Lower leg skin (tissue), 4 donors: ENCODE results near the gene ZFYVE21. TPM values are rescaled to one million over a fixed set of nuclear protein-coding genes. Genes with fewer than 3 reads are reported as not detected.

Experiments used
- DNase-seq, 2 donors: peaks; one replicate each; pipeline ENCODE4 v3.0.0-alpha.2; 2019; ENCODE audit warnings: low spot score in 2 of 2
- H3K4me3 ChIP-seq: fragments of 200-600 bp; sonication (generic); 2 replicates; pipeline ENCODE4 v1.5.1; 2017; ENCODE audit warnings: mild to moderate bottlenecking, low read depth; ENCODE audit not compliant: poor library complexity, severe bottlenecking
- POLR2A ChIP-seq, 2 donors: fragments of 450-650 bp; IDR thresholded peaks; one replicate each; pipeline ENCODE4 v1.6.1; 2016 to 2017; ENCODE audit warnings: antibody characterized with exemption in 2 of 2, mild to moderate bottlenecking in 1 of 2, moderate library complexity in 1 of 2
- WGBS, 2 donors: methylation state at CpG; one replicate each; pipeline ENCODE4 v1.1.5; 2018; 5-methylcytosine and 5-hydroxymethylcytosine counted together
- intact Hi-C: fragments of 100-400 bp; cut with DNase I; formaldehyde crosslinking; loops from one replicate; pipeline ENCODE4 v1.15.0; 2023; ENCODE audit warnings: low total_unique reads
- total RNA-seq, 4 donors: library from RNA; depleted of rRNA; stranded (reverse); fragments of >200 nt; gene quantifications; one replicate each; pipeline ENCODE4 v1.1.0, GENCODE V29; 2016
- TF ChIP-seq, protein P1 (sequence below), 3 donors: fragments of 450-650 bp; IDR thresholded peaks; one replicate each; pipeline ENCODE4 v1.5.1; 2016; ENCODE audit warnings: antibody characterized with exemption in 3 of 3, mild to moderate bottlenecking in 3 of 3, moderate library complexity in 2 of 3

ZFYVE21 gene
- total RNA-seq, 4 donors from 2014 or later, result 133 to 269 (median 154) TPM

- DNase-seq, result no peak
- H3K4me3 ChIP-seq, result no peak overlapping the region
- intact Hi-C loops, result no loop called here
Measured at GRCh38 chr14:103724116-103724515, 8.5 kb downstream of the ZFYVE21 start.

GRCh38 chr14:103725001-103725682 is 9.5 kb downstream of the ZFYVE21 start:
- intact Hi-C loops, result no loop called here
- no peak overlapping the region for H3K4me3 ChIP-seq
- DNase-seq, result no peak
- 92 to 96% methylated on average over 25 to 29 of the region's 29 CpGs for WGBS, 2 donors
- TF ChIP-seq, protein P1, sequence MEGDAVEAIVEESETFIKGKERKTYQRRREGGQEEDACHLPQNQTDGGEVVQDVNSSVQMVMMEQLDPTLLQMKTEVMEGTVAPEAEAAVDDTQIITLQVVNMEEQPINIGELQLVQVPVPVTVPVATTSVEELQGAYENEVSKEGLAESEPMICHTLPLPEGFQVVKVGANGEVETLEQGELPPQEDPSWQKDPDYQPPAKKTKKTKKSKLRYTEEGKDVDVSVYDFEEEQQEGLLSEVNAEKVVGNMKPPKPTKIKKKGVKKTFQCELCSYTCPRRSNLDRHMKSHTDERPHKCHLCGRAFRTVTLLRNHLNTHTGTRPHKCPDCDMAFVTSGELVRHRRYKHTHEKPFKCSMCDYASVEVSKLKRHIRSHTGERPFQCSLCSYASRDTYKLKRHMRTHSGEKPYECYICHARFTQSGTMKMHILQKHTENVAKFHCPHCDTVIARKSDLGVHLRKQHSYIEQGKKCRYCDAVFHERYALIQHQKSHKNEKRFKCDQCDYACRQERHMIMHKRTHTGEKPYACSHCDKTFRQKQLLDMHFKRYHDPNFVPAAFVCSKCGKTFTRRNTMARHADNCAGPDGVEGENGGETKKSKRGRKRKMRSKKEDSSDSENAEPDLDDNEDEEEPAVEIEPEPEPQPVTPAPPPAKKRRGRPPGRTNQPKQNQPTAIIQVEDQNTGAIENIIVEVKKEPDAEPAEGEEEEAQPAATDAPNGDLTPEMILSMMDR (IDR thresholded peaks at IDR 0.05), result no peak
- no peak for TF ChIP-seq POLR2A (IDR thresholded peaks at IDR 0.05)

More at GRCh38 chr14:103724116-103724515, 8.5 kb downstream of the ZFYVE21 start:
- TF ChIP-seq, protein P1 (IDR thresholded peaks at IDR 0.05), result no peak
- 41 to 48% methylated on average over 11 to 14 of the region's 20 CpGs for WGBS, 2 donors

DNA sequence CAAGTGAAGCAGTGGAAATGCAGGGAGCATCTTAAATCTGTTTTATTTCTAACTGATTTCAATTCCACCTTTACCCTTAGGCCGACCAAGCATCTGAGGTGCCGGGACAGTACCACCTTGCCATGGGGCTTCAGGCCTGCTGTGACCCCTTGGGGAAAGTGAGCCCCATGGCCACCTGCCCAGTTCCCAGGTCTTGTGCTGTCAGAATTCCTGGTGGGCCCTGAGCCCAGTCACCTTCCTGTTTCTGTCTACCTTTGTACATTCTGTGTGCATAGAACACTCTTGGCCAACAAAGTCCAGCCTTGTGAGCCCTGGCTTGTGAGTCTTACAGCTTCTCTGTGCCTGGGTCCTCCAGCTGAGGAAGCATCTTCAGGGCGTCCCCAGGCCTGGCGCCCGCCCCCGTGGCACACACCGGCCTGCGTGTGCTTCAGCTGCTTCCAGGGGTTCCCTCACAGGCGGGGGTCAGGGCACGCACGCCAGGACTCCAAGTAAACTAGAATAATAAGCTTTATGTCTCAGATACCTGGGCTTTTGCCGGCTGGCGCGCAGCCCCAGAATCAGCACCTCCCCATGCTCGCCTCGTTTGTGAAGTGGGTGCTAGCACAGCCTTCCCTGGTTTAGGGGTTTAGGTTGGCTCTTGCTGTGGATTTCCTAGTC is 10.3 kb downstream of the ZFYVE21 start:
- intact Hi-C loops, result no loop called here
- no peak for DNase-seq
- 92 to 97% methylated on average over 16 of the region's 16 CpGs for WGBS, 2 donors
- TF ChIP-seq, protein P1 (IDR thresholded peaks at IDR 0.05), result no peak
- no peak for TF ChIP-seq POLR2A (IDR thresholded peaks at IDR 0.05)
- no peak overlapping the region for H3K4me3 ChIP-seq

DNA sequence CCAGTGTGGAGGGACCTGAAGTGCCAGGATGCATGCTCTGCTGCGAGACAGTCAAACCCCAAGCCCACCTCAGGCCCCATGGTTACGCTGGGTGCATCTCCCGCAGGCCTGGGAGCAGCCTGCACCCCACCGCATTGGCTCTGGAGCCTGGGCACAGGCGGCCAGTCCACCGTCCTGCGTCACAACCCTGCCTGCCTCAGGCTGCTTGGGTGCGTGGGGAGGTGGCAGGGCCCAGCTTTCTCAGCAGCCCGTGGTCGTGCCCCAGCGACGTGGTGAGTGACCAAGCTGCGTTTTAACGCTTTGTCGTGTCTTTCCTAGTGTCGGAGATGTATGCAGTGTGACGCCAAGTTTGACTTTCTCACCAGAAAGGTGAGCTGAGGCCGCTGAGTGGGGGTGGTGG is 10.9 kb downstream of the ZFYVE21 start:
- DNase-seq, result no peak
- TF ChIP-seq, protein P1 (IDR thresholded peaks at IDR 0.05), result no peak
- TF ChIP-seq POLR2A (IDR thresholded peaks at IDR 0.05), result no peak
- 87 to 95% methylated on average over 17 to 18 of the region's 18 CpGs for WGBS, 2 donors
- intact Hi-C loops, result no loop called here
- H3K4me3 ChIP-seq, result no peak overlapping the region

GRCh38 chr14:103727313-103727980 is 11.8 kb downstream of the ZFYVE21 start:
- DNase-seq, result no peak
- WGBS, 2 donors, result 81 to 87% methylated on average over 44 to 46 of the region's 53 CpGs
- TF ChIP-seq, protein P1 (IDR thresholded peaks at IDR 0.05), result no peak
- TF ChIP-seq POLR2A (IDR thresholded peaks at IDR 0.05), result no peak
- intact Hi-C loops, result no loop called here
- no peak overlapping the region for H3K4me3 ChIP-seq
